Prostate gland (tissue), 2 donors: ENCODE results near the gene ARFGEF3.

ENCODE experiments used
- POLR2A ChIP-seq: fragments of 450-650 bp; IDR thresholded peaks from one replicate; pipeline ENCODE4 v1.6.1; 2016; ENCODE audit warnings: antibody characterized with exemption, mild to moderate bottlenecking
- TF ChIP-seq, protein P1 (sequence below), 4 experiments: fragments of 200-600 bp in 2 of 4; fragments of 450-650 bp in 2 of 4; sonication (generic) in 2 of 4; IDR thresholded peaks; 1 replicate in 3 of 4; 2 replicates in 1 of 4; pipeline ENCODE4 v1.5.1; 2016 to 2019; ENCODE audit warnings: antibody characterized with exemption in 4 of 4, mild to moderate bottlenecking in 2 of 4, moderate library complexity in 2 of 4

GRCh38 chr6:138115201-138115600 is 46.5 kb upstream of the ARFGEF3 start:
- TF ChIP-seq, protein P1, sequence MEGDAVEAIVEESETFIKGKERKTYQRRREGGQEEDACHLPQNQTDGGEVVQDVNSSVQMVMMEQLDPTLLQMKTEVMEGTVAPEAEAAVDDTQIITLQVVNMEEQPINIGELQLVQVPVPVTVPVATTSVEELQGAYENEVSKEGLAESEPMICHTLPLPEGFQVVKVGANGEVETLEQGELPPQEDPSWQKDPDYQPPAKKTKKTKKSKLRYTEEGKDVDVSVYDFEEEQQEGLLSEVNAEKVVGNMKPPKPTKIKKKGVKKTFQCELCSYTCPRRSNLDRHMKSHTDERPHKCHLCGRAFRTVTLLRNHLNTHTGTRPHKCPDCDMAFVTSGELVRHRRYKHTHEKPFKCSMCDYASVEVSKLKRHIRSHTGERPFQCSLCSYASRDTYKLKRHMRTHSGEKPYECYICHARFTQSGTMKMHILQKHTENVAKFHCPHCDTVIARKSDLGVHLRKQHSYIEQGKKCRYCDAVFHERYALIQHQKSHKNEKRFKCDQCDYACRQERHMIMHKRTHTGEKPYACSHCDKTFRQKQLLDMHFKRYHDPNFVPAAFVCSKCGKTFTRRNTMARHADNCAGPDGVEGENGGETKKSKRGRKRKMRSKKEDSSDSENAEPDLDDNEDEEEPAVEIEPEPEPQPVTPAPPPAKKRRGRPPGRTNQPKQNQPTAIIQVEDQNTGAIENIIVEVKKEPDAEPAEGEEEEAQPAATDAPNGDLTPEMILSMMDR (IDR thresholded peaks at IDR 0.05), result no peak
- no peak for TF ChIP-seq POLR2A
